Measurements from ENCODE around the gene CNTNAP2.

- TF ChIP-seq CTCF (IDR thresholded peaks at IDR 0.05) (no peak), POLR2A (IDR thresholded peaks at IDR 0.05) (no peak)
Observed at GRCh38 chr7:147415991-147416390, 1299.4 kb downstream of the CNTNAP2 start.

All from tibial nerve (tissue), 3 donors.